ENCODE measurements around the gene PLPP3. TPM values are rescaled to one million over a fixed set of nuclear protein-coding genes. Genes with fewer than 3 reads are reported as not detected.
A peak's percentile ranks its signal among the peaks of the same experiment; 100 is the strongest.

Gene PLPP3
- total RNA-seq, 1 donor from 2014 or later, result 4.6 TPM

GRCh38 chr1:56533197-56533596 lies 46.2 kb downstream of the PLPP3 start:
- Mint-ChIP-seq H3K36me3 (ENCODE audit: low read depth) (no peaks in the 10 kb centered on the region), H3K4me3 (no peak overlapping the region), H3K9me3 (no peaks in the 10 kb centered on the region), H3K27ac (no peak overlapping the region), H3K4me1 (no peaks in the 10 kb centered on the region), H3K27me3 (no peaks in the 10 kb centered on the region)
- intact Hi-C loops (cut with micrococcal nuclease), result no loop called here
- no peak for ATAC-seq (ENCODE audit: low read depth)
- TF ChIP-seq CTCF (IDR thresholded peaks at IDR 0.05), result no peak
- no peak for DNase-seq
- POLR2A ChIA-PET, result no interaction called here
- CTCF ChIA-PET, result no interaction called here

- TF ChIP-seq CTCF (IDR thresholded peaks at IDR 0.05), result no peak
- Mint-ChIP-seq H3K9me3 (no peaks in the 10 kb centered on the region), H3K4me3 (no peak overlapping the region), H3K27me3 (no peaks in the 10 kb centered on the region), H3K27ac (no peak overlapping the region), H3K36me3 (ENCODE audit: low read depth) (no peaks in the 10 kb centered on the region), H3K4me1 (peaks cover 7% of the 10 kb centered on the region)
- ChIA-PET POLR2A (no interaction called here), CTCF (interaction anchor here (1.5 kb wide), 1 partner anchor 45 kb away, joined by 3 read pairs; no protein-coding TSS in a partner anchor)
- DNase-seq (no peak), ATAC-seq (ENCODE audit: low read depth) (no peak)
- intact Hi-C loops (cut with micrococcal nuclease), result no loop called here
These were observed 47.0 kb downstream of the PLPP3 start for GRCh38 chr1:56532350-56532683.

- intact Hi-C loops (cut with micrococcal nuclease), result no loop called here
- no peaks in the 10 kb centered on the region for H3K36me3 Mint-ChIP-seq (ENCODE audit: low read depth)
- H3K27me3 Mint-ChIP-seq, result no peaks in the 10 kb centered on the region
- ATAC-seq (ENCODE audit: low read depth) (no peak), DNase-seq (no peak)
- no peak overlapping the region for H3K4me3 Mint-ChIP-seq
- peaks cover 12% of the 10 kb centered on the region for H3K4me1 Mint-ChIP-seq
- ChIA-PET POLR2A (no interaction called here), CTCF (interaction anchor here (1.5 kb wide), 1 partner anchor 45 kb away, joined by 3 read pairs; no protein-coding TSS in a partner anchor)
- no peak for TF ChIP-seq CTCF (IDR thresholded peaks at IDR 0.05)
- no peak overlapping the region for H3K27ac Mint-ChIP-seq
- no peaks in the 10 kb centered on the region for H3K9me3 Mint-ChIP-seq
These were observed 47.6 kb downstream of the PLPP3 start for GRCh38 chr1:56531624-56532349.

GRCh38 chr1:56529801-56530200 lies 49.6 kb downstream of the PLPP3 start:
- POLR2A ChIA-PET, result no interaction called here
- intact Hi-C loops (cut with micrococcal nuclease), result loop anchor here (5.0 kb wide), 1 partner anchor 122 kb away; no protein-coding TSS in a partner anchor
- Mint-ChIP-seq H3K36me3 (ENCODE audit: low read depth) (no peaks in the 10 kb centered on the region), H3K27me3 (no peaks in the 10 kb centered on the region), H3K4me3 (no peak overlapping the region), H3K27ac (no peak overlapping the region), H3K9me3 (no peaks in the 10 kb centered on the region), H3K4me1 (peaks cover 32% of the 10 kb centered on the region)
- CTCF ChIA-PET, result no interaction called here
- no peak for TF ChIP-seq CTCF (IDR thresholded peaks at IDR 0.05)
- no peak for DNase-seq
- ATAC-seq (ENCODE audit: low read depth), result no peak

- intact Hi-C loops (cut with micrococcal nuclease), result loop anchor here (1.0 to 5.0 kb wide), 4 partner anchors 49 to 120 kb away; no protein-coding TSS in a partner anchor
- peaks cover 52% of the 10 kb centered on the region for H3K4me1 Mint-ChIP-seq
These were observed 51.6 kb downstream of the PLPP3 start for GRCh38 chr1:56527548-56528302.

More at GRCh38 chr1:56527548-56528302, 51.6 kb downstream of the PLPP3 start:
- no peak overlapping the region for H3K4me3 Mint-ChIP-seq
- no peaks in the 10 kb centered on the region for H3K9me3 Mint-ChIP-seq
- ChIA-PET POLR2A (interaction anchor here (0.7 to 1.6 kb wide), 2 partner anchors 58 to 1239 kb away, joined by 3 to 4 read pairs; no protein-coding TSS in a partner anchor), CTCF (no interaction called here)
- H3K27ac Mint-ChIP-seq, result peak overlapping the region; percentile 82
- ATAC-seq (ENCODE audit: low read depth), result no peak
- no peak for DNase-seq
- TF ChIP-seq CTCF (IDR thresholded peaks at IDR 0.05), result no peak
- no peaks in the 10 kb centered on the region for H3K27me3 Mint-ChIP-seq
- H3K36me3 Mint-ChIP-seq (ENCODE audit: low read depth), result no peaks in the 10 kb centered on the region

Data from activated B cell treated with CpG ODN at 0.5 μM for 24 hours (primary cell).